ENCODE measurements around the gene PRKCB.

The PRKCB gene

GRCh38 chr16:23821875-23822688 is 13.7 kb upstream of the PRKCB start:
- no peaks in the 10 kb centered on the region for H3K36me3 ChIP-seq (ENCODE audit: control insufficient read depth in 2 of 2, insufficient read depth in 2 of 2, low read length in 2 of 2)
- no peaks in the 10 kb centered on the region for H3K27me3 ChIP-seq (ENCODE audit: control insufficient read depth in 2 of 2, insufficient read depth in 2 of 2, low read length in 2 of 2)
- no peak overlapping the region for H3K9ac ChIP-seq (ENCODE audit: low read depth in 1 of 2, low read length in 2 of 2)
- H3K4me3 ChIP-seq (ENCODE audit: low read length in 2 of 2), result no peak overlapping the region
- no peak overlapping the region for H3K27ac ChIP-seq (ENCODE audit: low read depth in 2 of 2, low read length in 2 of 2)
- H3K9me3 ChIP-seq (ENCODE audit: control insufficient read depth in 2 of 2, low read length in 2 of 2), result no peaks in the 10 kb centered on the region
- H3K4me1 ChIP-seq (ENCODE audit: control insufficient read depth in 2 of 2, insufficient read depth in 2 of 2, low read length in 2 of 2), result no peaks in the 10 kb centered on the region

DNA sequence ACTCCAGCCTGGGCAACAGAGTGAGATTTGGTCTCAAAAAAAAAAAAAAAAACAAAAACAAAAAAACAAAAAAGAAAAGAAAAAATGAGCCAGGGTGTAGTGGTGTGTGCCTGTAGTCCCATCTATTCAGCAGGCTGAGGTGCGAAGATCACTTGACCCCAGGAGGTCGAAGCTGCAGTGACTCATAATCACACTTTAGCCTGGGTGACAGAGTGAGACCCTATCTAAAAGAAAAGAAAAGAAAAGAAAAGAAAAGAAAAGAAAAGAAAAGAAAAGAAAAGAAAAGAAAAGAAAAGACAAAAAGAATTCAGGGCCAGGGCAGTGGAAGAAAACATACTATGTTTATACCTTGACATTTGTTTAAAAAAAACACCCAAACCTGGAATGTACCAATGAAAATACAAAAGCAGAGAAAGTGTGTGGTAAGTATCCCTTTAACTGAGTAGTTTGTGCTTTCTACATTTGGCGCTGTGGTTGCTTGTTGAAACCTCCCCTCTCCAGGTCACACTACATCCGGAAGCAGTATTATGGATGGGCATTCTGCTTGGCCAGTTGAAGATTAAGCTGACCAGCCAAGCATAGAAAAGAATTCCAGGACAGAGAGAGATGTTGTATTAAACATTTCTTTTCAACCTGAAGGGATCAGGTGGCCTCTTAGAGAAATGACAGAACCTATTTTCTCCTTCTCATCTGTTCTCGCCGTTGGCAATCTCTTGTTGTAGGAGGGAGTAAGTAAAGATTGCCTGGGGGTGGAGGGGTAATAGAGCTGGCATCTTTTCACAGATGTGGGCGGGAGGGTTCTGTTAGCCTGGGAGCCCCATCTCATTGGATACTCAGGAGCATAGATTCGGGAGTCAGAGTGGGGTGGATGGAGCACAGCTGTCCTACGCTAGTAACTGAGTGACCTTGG is 12.1 kb upstream of the PRKCB start:
- Histone ChIP-seq H3K4me1 (ENCODE audit: control insufficient read depth in 2 of 2, insufficient read depth in 2 of 2, low read length in 2 of 2) (no peaks in the 10 kb centered on the region), H3K36me3 (ENCODE audit: control insufficient read depth in 2 of 2, insufficient read depth in 2 of 2, low read length in 2 of 2) (no peaks in the 10 kb centered on the region), H3K9ac (ENCODE audit: low read depth in 1 of 2, low read length in 2 of 2) (no peak overlapping the region), H3K9me3 (ENCODE audit: control insufficient read depth in 2 of 2, low read length in 2 of 2) (no peaks in the 10 kb centered on the region), H3K27ac (ENCODE audit: low read depth in 2 of 2, low read length in 2 of 2) (no peak overlapping the region), H3K4me3 (ENCODE audit: low read length in 2 of 2) (no peak overlapping the region), H3K27me3 (ENCODE audit: control insufficient read depth in 2 of 2, insufficient read depth in 2 of 2, low read length in 2 of 2) (no peaks in the 10 kb centered on the region)

DNA sequence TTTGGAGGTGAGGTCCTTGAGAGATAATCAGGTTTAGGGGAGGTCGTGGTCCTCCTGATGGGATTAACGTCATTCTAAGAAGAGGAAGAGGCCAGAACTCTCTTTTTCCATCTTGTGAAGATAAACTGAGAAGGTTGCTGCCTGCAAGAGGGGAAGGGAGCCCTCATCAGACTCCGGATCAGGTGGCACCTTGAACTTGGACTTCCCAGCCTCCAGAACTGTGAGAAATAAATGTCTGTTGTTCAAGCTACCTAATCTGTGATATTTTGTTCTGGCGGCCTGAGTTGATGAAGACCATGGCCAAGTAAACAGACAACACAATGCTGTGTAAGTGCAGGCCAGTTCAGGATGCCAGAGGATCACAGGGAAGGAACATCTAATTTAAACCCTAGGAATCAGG is 10.9 kb upstream of the PRKCB start:
- no peak overlapping the region for H3K9ac ChIP-seq (ENCODE audit: low read depth in 1 of 2, low read length in 2 of 2)
- H3K9me3 ChIP-seq (ENCODE audit: control insufficient read depth in 2 of 2, low read length in 2 of 2), result no peaks in the 10 kb centered on the region
- no peaks in the 10 kb centered on the region for H3K4me1 ChIP-seq (ENCODE audit: control insufficient read depth in 2 of 2, insufficient read depth in 2 of 2, low read length in 2 of 2)
- H3K36me3 ChIP-seq (ENCODE audit: control insufficient read depth in 2 of 2, insufficient read depth in 2 of 2, low read length in 2 of 2), result no peaks in the 10 kb centered on the region
- no peaks in the 10 kb centered on the region for H3K27me3 ChIP-seq (ENCODE audit: control insufficient read depth in 2 of 2, insufficient read depth in 2 of 2, low read length in 2 of 2)
- H3K4me3 ChIP-seq (ENCODE audit: low read length in 2 of 2), result no peak overlapping the region
- no peak overlapping the region for H3K27ac ChIP-seq (ENCODE audit: low read depth in 2 of 2, low read length in 2 of 2)

DNA sequence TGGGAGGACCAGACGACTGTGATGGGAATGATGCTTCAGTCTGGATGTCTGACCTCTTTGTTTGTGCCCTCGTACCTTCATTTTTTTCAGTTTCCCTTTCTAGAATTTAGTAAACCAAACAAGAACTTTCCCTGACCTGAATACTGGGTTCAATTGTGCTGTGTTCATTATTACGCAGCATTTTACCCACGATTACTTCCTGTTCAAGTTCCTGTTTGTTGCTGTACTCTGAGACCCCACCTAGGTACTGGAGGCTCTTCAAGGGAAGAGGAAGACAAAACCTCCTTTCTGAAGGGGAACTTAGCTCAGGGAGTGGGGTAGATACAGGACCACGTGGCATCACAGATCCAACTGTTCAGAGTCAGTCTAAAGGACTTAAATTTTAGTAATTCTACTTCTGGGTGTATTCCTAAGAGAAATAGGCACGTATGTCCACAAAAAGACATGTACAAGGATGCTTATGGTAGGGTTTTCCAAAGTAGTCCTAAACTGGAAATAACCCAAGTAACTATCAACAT is 9.2 kb upstream of the PRKCB start:
- no peak overlapping the region for H3K9ac ChIP-seq (ENCODE audit: low read depth in 1 of 2, low read length in 2 of 2)
- H3K4me1 ChIP-seq (ENCODE audit: control insufficient read depth in 2 of 2, insufficient read depth in 2 of 2, low read length in 2 of 2), result no peaks in the 10 kb centered on the region
- H3K9me3 ChIP-seq (ENCODE audit: control insufficient read depth in 2 of 2, low read length in 2 of 2), result peaks cover 0 to 4% of the 10 kb centered on the region in 2 donors
- no peak overlapping the region for H3K4me3 ChIP-seq (ENCODE audit: low read length in 2 of 2)
- no peaks in the 10 kb centered on the region for H3K27me3 ChIP-seq (ENCODE audit: control insufficient read depth in 2 of 2, insufficient read depth in 2 of 2, low read length in 2 of 2)
- H3K36me3 ChIP-seq (ENCODE audit: control insufficient read depth in 2 of 2, insufficient read depth in 2 of 2, low read length in 2 of 2), result no peaks in the 10 kb centered on the region
- H3K27ac ChIP-seq (ENCODE audit: low read depth in 2 of 2, low read length in 2 of 2), result peak overlapping the region in 1 of 2 donors; percentile 14

DNA sequence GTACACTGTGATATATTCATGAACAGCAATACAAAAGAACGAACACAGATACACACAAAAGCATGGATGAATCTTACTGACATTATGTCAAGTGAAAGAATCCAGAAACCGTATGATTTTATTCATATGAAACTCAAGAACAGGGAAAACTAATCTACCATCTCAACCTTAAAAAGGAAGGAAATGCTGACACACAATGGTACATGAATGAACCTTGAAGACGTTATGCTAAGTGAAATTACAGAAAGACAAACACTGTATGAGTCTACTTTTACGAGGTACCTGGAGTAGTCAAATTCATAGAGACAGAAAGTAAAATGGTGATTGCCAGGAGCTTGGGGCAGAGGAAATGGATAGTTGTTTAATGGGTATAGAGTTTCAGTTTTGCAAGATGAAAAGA is 8.7 kb upstream of the PRKCB start:
- no peak overlapping the region for H3K4me3 ChIP-seq (ENCODE audit: low read length in 2 of 2)
- no peak overlapping the region for H3K9ac ChIP-seq (ENCODE audit: low read depth in 1 of 2, low read length in 2 of 2)
- no peaks in the 10 kb centered on the region for H3K4me1 ChIP-seq (ENCODE audit: control insufficient read depth in 2 of 2, insufficient read depth in 2 of 2, low read length in 2 of 2)
- H3K9me3 ChIP-seq (ENCODE audit: control insufficient read depth in 2 of 2, low read length in 2 of 2), result peaks cover 0 to 4% of the 10 kb centered on the region in 2 donors
- peak overlapping the region in 1 of 2 donors; percentile 14 for H3K27ac ChIP-seq (ENCODE audit: low read depth in 2 of 2, low read length in 2 of 2)
- H3K27me3 ChIP-seq (ENCODE audit: control insufficient read depth in 2 of 2, insufficient read depth in 2 of 2, low read length in 2 of 2), result no peaks in the 10 kb centered on the region
- no peaks in the 10 kb centered on the region for H3K36me3 ChIP-seq (ENCODE audit: control insufficient read depth in 2 of 2, insufficient read depth in 2 of 2, low read length in 2 of 2)

DNA sequence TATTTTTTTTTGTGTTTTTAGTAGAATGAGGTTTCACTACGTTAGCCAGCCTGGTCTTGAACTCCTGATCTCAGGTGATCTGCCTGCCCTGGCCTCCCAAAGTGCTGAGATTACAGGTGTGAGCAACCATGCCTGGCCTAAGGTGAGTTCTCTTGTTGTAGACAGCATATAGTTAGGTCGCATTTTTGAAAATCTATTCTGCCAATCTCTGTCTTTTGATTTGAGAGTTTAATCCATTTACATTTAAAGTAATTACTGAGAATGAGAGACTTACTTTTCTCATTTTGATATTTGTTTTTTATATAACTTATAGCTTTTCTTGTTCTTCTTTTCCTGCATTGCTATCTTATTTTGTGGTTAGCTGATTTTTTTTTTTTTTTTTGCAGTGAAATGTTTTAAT is 6.3 kb upstream of the PRKCB start:
- no peak overlapping the region for H3K4me3 ChIP-seq (ENCODE audit: low read length in 2 of 2)

GRCh38 chr16:23830276-23830675 is 5.5 kb upstream of the PRKCB start:
- no peak overlapping the region for H3K4me3 ChIP-seq (ENCODE audit: low read length in 2 of 2)
- no peak overlapping the region for H3K9ac ChIP-seq (ENCODE audit: low read depth in 1 of 2, low read length in 2 of 2)
- H3K4me1 ChIP-seq (ENCODE audit: control insufficient read depth in 2 of 2, insufficient read depth in 2 of 2, low read length in 2 of 2), result peaks cover 1 to 2% of the 10 kb centered on the region in 2 donors
- H3K27ac ChIP-seq (ENCODE audit: low read depth in 2 of 2, low read length in 2 of 2), result no peak overlapping the region
- H3K36me3 ChIP-seq (ENCODE audit: control insufficient read depth in 2 of 2, insufficient read depth in 2 of 2, low read length in 2 of 2), result no peaks in the 10 kb centered on the region
- H3K9me3 ChIP-seq (ENCODE audit: control insufficient read depth in 2 of 2, low read length in 2 of 2), result peaks cover 0 to 4% of the 10 kb centered on the region in 2 donors
- H3K27me3 ChIP-seq (ENCODE audit: control insufficient read depth in 2 of 2, insufficient read depth in 2 of 2, low read length in 2 of 2), result peaks cover 0 to 5% of the 10 kb centered on the region in 2 donors

More for the DNA sequence above, 6.3 kb upstream of the PRKCB start:
- Histone ChIP-seq H3K9me3 (ENCODE audit: control insufficient read depth in 2 of 2, low read length in 2 of 2) (peaks cover 0 to 4% of the 10 kb centered on the region in 2 donors), H3K27me3 (ENCODE audit: control insufficient read depth in 2 of 2, insufficient read depth in 2 of 2, low read length in 2 of 2) (peaks cover 0 to 2% of the 10 kb centered on the region in 2 donors), H3K9ac (ENCODE audit: low read depth in 1 of 2, low read length in 2 of 2) (no peak overlapping the region), H3K27ac (ENCODE audit: low read depth in 2 of 2, low read length in 2 of 2) (no peak overlapping the region), H3K4me1 (ENCODE audit: control insufficient read depth in 2 of 2, insufficient read depth in 2 of 2, low read length in 2 of 2) (no peaks in the 10 kb centered on the region), H3K36me3 (ENCODE audit: control insufficient read depth in 2 of 2, insufficient read depth in 2 of 2, low read length in 2 of 2) (no peaks in the 10 kb centered on the region)

GRCh38 chr16:23832882-23833281 is 2.9 kb upstream of the PRKCB start:
- no peak overlapping the region for H3K9ac ChIP-seq (ENCODE audit: low read depth in 1 of 2, low read length in 2 of 2)
- no peak overlapping the region for H3K27ac ChIP-seq (ENCODE audit: low read depth in 2 of 2, low read length in 2 of 2)
- no peak overlapping the region for H3K4me3 ChIP-seq (ENCODE audit: low read length in 2 of 2)
- peaks cover 0 to 11% of the 10 kb centered on the region in 2 donors for H3K27me3 ChIP-seq (ENCODE audit: control insufficient read depth in 2 of 2, insufficient read depth in 2 of 2, low read length in 2 of 2)
- H3K4me1 ChIP-seq (ENCODE audit: control insufficient read depth in 2 of 2, insufficient read depth in 2 of 2, low read length in 2 of 2), result peaks cover 3% of the 10 kb centered on the region in 2 donors
- no peaks in the 10 kb centered on the region for H3K36me3 ChIP-seq (ENCODE audit: control insufficient read depth in 2 of 2, insufficient read depth in 2 of 2, low read length in 2 of 2)
- H3K9me3 ChIP-seq (ENCODE audit: control insufficient read depth in 2 of 2, low read length in 2 of 2), result peaks cover 0 to 4% of the 10 kb centered on the region in 2 donors

DNA sequence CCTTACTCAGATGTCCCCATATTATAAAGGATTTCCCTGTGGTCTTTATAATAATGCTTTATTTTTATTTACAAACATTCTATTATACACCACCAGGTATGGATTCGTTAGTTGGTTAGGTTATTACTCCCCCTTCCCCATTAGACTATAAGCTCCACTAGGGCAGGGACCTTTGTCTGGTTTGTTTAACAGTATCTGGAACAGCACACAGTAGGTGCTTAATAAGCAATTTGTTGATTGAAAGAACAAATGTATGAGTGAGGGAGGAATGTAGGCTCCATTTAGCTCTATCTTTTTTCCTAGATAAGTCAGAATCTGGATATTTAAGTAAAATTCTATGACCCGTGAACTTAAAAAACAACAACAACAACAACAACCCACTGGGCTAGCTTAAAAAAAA is 2.3 kb upstream of the PRKCB start:
- Histone ChIP-seq H3K36me3 (ENCODE audit: control insufficient read depth in 2 of 2, insufficient read depth in 2 of 2, low read length in 2 of 2) (no peaks in the 10 kb centered on the region), H3K4me3 (ENCODE audit: low read length in 2 of 2) (no peak overlapping the region), H3K4me1 (ENCODE audit: control insufficient read depth in 2 of 2, insufficient read depth in 2 of 2, low read length in 2 of 2) (peaks cover 3 to 5% of the 10 kb centered on the region in 2 donors), H3K27ac (ENCODE audit: low read depth in 2 of 2, low read length in 2 of 2) (no peak overlapping the region), H3K9me3 (ENCODE audit: control insufficient read depth in 2 of 2, low read length in 2 of 2) (peaks cover 0 to 4% of the 10 kb centered on the region in 2 donors), H3K9ac (ENCODE audit: low read depth in 1 of 2, low read length in 2 of 2) (no peak overlapping the region), H3K27me3 (ENCODE audit: control insufficient read depth in 2 of 2, insufficient read depth in 2 of 2, low read length in 2 of 2) (peaks cover 0 to 11% of the 10 kb centered on the region in 2 donors)

All from mucosa of rectum (tissue), 2 donors.